DMS53 treated with DMSO at 0.1 percent for 48 hours (cell line): Measurements from ENCODE around the gene IL36RN.
"Not testable (repeated sequence)": the region's sequence is repeated elsewhere in the genome, so short reads cannot be mapped to it uniquely, and the experiment has no call there.

Experiments used
- DNase-seq: peaks from one replicate; lab custom pipeline; 2025; ENCODE audit not compliant: unreplicated experiment; lab: John Stamatoyannopoulos, UW

IL36RN gene

GRCh38 chr2:113072584-113072983 lies 13.6 kb downstream of the IL36RN start:
- DNase-seq: no peak

GRCh38 chr2:113073325-113073834 lies 14.4 kb downstream of the IL36RN start:
- no peak for DNase-seq

- DNase-seq: no peak
Observed at GRCh38 chr2:113075030-113075429, 16.0 kb downstream of the IL36RN start.

- DNase-seq: no peak
Observed at GRCh38 chr2:113075600-113075999, 16.6 kb downstream of the IL36RN start.

- DNase-seq: peak; percentile 56
Observed at GRCh38 chr2:113076954-113077669, 18.1 kb downstream of the IL36RN start.

- peak; percentile 38 for DNase-seq
Observed at GRCh38 chr2:113077921-113078320, 18.9 kb downstream of the IL36RN start.

GRCh38 chr2:113078350-113078839 lies 19.4 kb downstream of the IL36RN start:
- DNase-seq: no peak

- DNase-seq: no peak
Observed at GRCh38 chr2:113079131-113079530, 20.1 kb downstream of the IL36RN start.

GRCh38 chr2:113080134-113080533 lies 21.1 kb downstream of the IL36RN start:
- peak; percentile 29 for DNase-seq

GRCh38 chr2:113081488-113082210 lies 22.7 kb downstream of the IL36RN start:
- DNase-seq: no peak

- no peak for DNase-seq
Observed at GRCh38 chr2:113083296-113083695, 24.3 kb downstream of the IL36RN start.

- DNase-seq: peak; percentile 14
Observed at GRCh38 chr2:113084249-113085000, 25.4 kb downstream of the IL36RN start.

GRCh38 chr2:113085542-113085941 lies 26.5 kb downstream of the IL36RN start:
- DNase-seq: no peak

GRCh38 chr2:113088213-113088992 lies 29.4 kb downstream of the IL36RN start:
- DNase-seq: no peak

- no peak for DNase-seq
Observed at GRCh38 chr2:113089916-113090315, 30.9 kb downstream of the IL36RN start.

GRCh38 chr2:113091231-113091896 lies 32.4 kb downstream of the IL36RN start:
- no peak for DNase-seq

- no peak for DNase-seq
Observed at GRCh38 chr2:113092864-113093612, 34.0 kb downstream of the IL36RN start.

GRCh38 chr2:113093613-113093977 lies 34.6 kb downstream of the IL36RN start:
- DNase-seq: no peak

GRCh38 chr2:113096306-113096705 lies 37.3 kb downstream of the IL36RN start:
- not testable (repeated sequence) for DNase-seq
